K562 (cell line): ENCODE results near the gene GHITM. TPM values are rescaled to one million over a fixed set of nuclear protein-coding genes. Genes with fewer than 3 reads are reported as not detected.
"Not testable (repeated sequence)": the region's sequence is repeated elsewhere in the genome, so short reads cannot be mapped to it uniquely, and the experiment has no call there.

ENCODE experiments used
- ATAC-seq: fragments of 200-7000 bp; cut with Tn5 transposase; 3 replicates; pipeline ENCODE4 v1.9.1; 2020; ENCODE audit warnings: moderate library complexity
- BruUV-seq: library from RNA; stranded (reverse); fragments of 400-500 nt; replicated peaks from 2 replicates; lab custom pipeline; 2021; lab: Mats Ljungman, UMichigan
- CTCF ChIA-PET: fragments of 300-600 bp; formaldehyde crosslinking; extraction: SDS; loops from one replicate; lab custom pipeline; 2021; ENCODE audit warnings: low intra/inter-chr PET ratio; lab: Yijun Ruan, JAX
- POLR2A ChIA-PET: fragments of 300-600, 350-650 bp; sonication (Branson Sonifier 250); formaldehyde crosslinking; extraction: SDS; loops from one replicate; lab custom pipeline; 2021; ENCODE audit warnings: antibody characterized with exemption, inconsistent platforms; lab: Yijun Ruan, JAX
- DNase-seq, 4 experiments: peaks; one replicate each; pipeline versions ENCODE4 v3.0.0 to v3.0.0-alpha.2; 2011 to 2018; ENCODE audit warnings: low spot score in 3 of 4, mixed read lengths in 3 of 4; ENCODE audit errors: extremely low read depth in 1 of 4
- FAIRE-seq: peaks from 2 replicates; lab custom pipeline; 2011; peaks lifted over from hg19 to GRCh38; lab: Jason Lieb, UNC
- H2AFZ ChIP-seq: 2 replicates; pipeline ENCODE4 v1.6.0; 2011; ENCODE audit warnings: low read depth, low read length, control low read depth, inconsistent platforms
- H3K27ac ChIP-seq: fragments of 200-600 bp; 3 replicates; pipeline ENCODE4 v1.8.0; 2011; ENCODE audit warnings: low read depth, mild to moderate bottlenecking, control low read depth, inconsistent platforms, low read length, moderate library complexity, mixed read lengths; ENCODE audit errors: extremely low read depth
- H3K27me3 ChIP-seq, 2 experiments: fragments of 300-600 bp in 1 of 2; 2 replicates in 1 of 2; 3 replicates in 1 of 2; pipeline versions ENCODE4 v1.6.0 to v1.8.0; 2011; ENCODE audit warnings: inconsistent platforms in 2 of 2, low read length in 2 of 2, mild to moderate bottlenecking in 1 of 2, mixed read lengths in 1 of 2, moderate library complexity in 1 of 2; ENCODE audit not compliant: control insufficient read depth in 2 of 2, insufficient read depth in 2 of 2
- H3K36me3 ChIP-seq: fragments of 300-600 bp; 3 replicates; pipeline ENCODE4 v1.8.0; 2011; ENCODE audit warnings: mild to moderate bottlenecking, low read length, inconsistent platforms; ENCODE audit not compliant: control insufficient read depth, insufficient read depth
- H3K4me1 ChIP-seq, 2 experiments: fragments of 200-600 bp in 1 of 2; replicated peaks in 1 of 2; 2 replicates in 1 of 2; 3 replicates in 1 of 2; pipeline versions ENCODE4 v1.5.1 to v1.8.0; 2011; ENCODE audit warnings: inconsistent platforms in 2 of 2, low read length in 2 of 2, mild to moderate bottlenecking in 1 of 2, mixed read lengths in 1 of 2, moderate library complexity in 1 of 2; ENCODE audit not compliant: control insufficient read depth in 2 of 2, insufficient read depth in 2 of 2
- H3K4me2 ChIP-seq: 2 replicates; pipeline ENCODE4 v1.6.1; 2011; ENCODE audit warnings: low read length, control low read depth, inconsistent platforms, mixed read lengths; ENCODE audit not compliant: insufficient read depth
- H3K4me3 ChIP-seq: fragments of 200-600 bp; sonication (generic), shearing (Covaris generic); 2 replicates; pipeline ENCODE4 v1.5.1; 2016; ENCODE audit warnings: control low read depth, inconsistent platforms
- H3K79me2 ChIP-seq: fragments of 200-600 bp; 3 replicates; pipeline ENCODE4 v1.8.0; 2011; ENCODE audit warnings: low read length, inconsistent platforms; ENCODE audit not compliant: control insufficient read depth, insufficient read depth
- H3K9ac ChIP-seq, 2 experiments: 2 replicates each; pipeline versions ENCODE4 v1.6.0 to v1.6.1; 2011; ENCODE audit warnings: low read depth in 2 of 2, low read length in 2 of 2, control low read depth in 1 of 2, inconsistent platforms in 1 of 2, mild to moderate bottlenecking in 1 of 2, mixed read lengths in 1 of 2; ENCODE audit not compliant: insufficient read depth in 1 of 2
- H3K9me1 ChIP-seq: one replicate; pipeline ENCODE4 v1.6.0; 2011; ENCODE audit warnings: inconsistent platforms, mild to moderate bottlenecking, low read length, moderate library complexity; ENCODE audit not compliant: control insufficient read depth, insufficient read depth
- H3K9me3 ChIP-seq: replicated peaks from 2 replicates; pipeline ENCODE4 v1.5.1; 2011; ENCODE audit warnings: low read depth, low read length, inconsistent platforms; ENCODE audit not compliant: control insufficient read depth, insufficient read depth
- H4K20me1 ChIP-seq: replicated peaks from 2 replicates; pipeline ENCODE4 v1.6.1; 2011; ENCODE audit warnings: low read length, inconsistent platforms, mixed read lengths; ENCODE audit not compliant: control insufficient read depth, insufficient read depth
- RFX1 ChIP-seq: fragments of 450-650 bp; IDR thresholded peaks from 2 replicates; pipeline ENCODE4 v1.6.1; 2016; ENCODE audit warnings: mild to moderate bottlenecking, moderate library complexity
- WGBS: fragments of 100-300 bp; shearing (Covaris generic); methylation state at CpG from one replicate; pipeline ENCODE4 v1.1.6; 2016; ENCODE audit warnings: low coverage, mixed read lengths; ENCODE audit not compliant: insufficient coverage; ENCODE audit errors: missing lambda C conversion rate; 5-methylcytosine and 5-hydroxymethylcytosine counted together
- in situ Hi-C: fragments of 300-500 bp; cut with MboI; formaldehyde crosslinking; loops from 4 replicates; pipeline ENCODE4 v1.15.0; 2018; ENCODE audit warnings: inconsistent platforms, mixed read lengths
- intact Hi-C: fragments of 100-400 bp; cut with micrococcal nuclease; formaldehyde crosslinking; loops from 2 replicates; pipeline ENCODE4 v1.14.2; 2022
- polyA plus RNA-seq, 8 experiments: library from polyadenylated mRNA; depleted of rRNA in 4 of 8; stranded (reverse) in 5 of 8; unstranded in 3 of 8; fragments of >200 nt; fragmentation: Nextera tagmentation in 2 of 8; fragmentation: Illumina TruSeq in 1 of 8; extraction: Ambion mirVana in 2 of 8; extraction: Trizol in 1 of 8; gene quantifications; 2 replicates each; pipeline versions ENCODE4 v1.2.1 to v1.2.3, GENCODE V29; 2011 to 2014; ENCODE audit warnings: inconsistent platforms in 1 of 8, missing spikeins in 1 of 8
- total RNA-seq, 7 experiments: library from RNA; depleted of rRNA in 6 of 7; stranded (reverse); fragments of >200 nt in 6 of 7; fragmentation: Illumina TruSeq in 2 of 7; extraction: Trizol in 2 of 7; gene quantifications; 2 replicates each; pipeline versions ENCODE4 v1.2.1 to v1.2.3, GENCODE V29; 2011 to 2021; ENCODE audit warnings: low replicate concordance in 1 of 7
- TF ChIP-seq, protein P1 (sequence below): fragments of 250-450 bp; sonication (Bioruptor Pico); IDR thresholded peaks from 2 replicates; pipeline ENCODE4 v1.5.0; 2020; ENCODE audit warnings: mild to moderate bottlenecking

GHITM gene
- total and polyA plus RNA-seq, 9 of the 15 experiments (the other 6 are each of a cell fraction or from before 2014, with no cell fraction given), result 322 to 1,258 (median 386) TPM

- TF ChIP-seq RFX1, result peak; percentile 45
- TF ChIP-seq, protein P1, sequence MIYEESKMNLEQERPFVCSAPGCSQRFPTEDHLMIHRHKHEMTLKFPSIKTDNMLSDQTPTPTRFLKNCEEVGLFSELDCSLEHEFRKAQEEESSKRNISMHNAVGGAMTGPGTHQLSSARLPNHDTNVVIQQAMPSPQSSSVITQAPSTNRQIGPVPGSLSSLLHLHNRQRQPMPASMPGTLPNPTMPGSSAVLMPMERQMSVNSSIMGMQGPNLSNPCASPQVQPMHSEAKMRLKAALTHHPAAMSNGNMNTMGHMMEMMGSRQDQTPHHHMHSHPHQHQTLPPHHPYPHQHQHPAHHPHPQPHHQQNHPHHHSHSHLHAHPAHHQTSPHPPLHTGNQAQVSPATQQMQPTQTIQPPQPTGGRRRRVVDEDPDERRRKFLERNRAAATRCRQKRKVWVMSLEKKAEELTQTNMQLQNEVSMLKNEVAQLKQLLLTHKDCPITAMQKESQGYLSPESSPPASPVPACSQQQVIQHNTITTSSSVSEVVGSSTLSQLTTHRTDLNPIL (CRISPR knock-in tag), result no peak
- ATAC-seq, result no peak
- under 1% methylated on average over 12 of the region's 12 CpGs for WGBS
- no peak overlapping the region for H3K4me3 ChIP-seq
- no peak overlapping the region for H3K27ac ChIP-seq
- no peak overlapping the region for H3K9ac ChIP-seq
- intact Hi-C loops (no loop called here), in situ Hi-C loops (no loop called here)
- H3K36me3 ChIP-seq, result no peaks in the 10 kb centered on the region
- no peaks in the 10 kb centered on the region for H3K9me3 ChIP-seq
- H3K4me2 ChIP-seq, result no peak overlapping the region
- no peaks in the 10 kb centered on the region for H3K9me1 ChIP-seq
- no peak for FAIRE-seq
- H3K4me1 ChIP-seq, result no peaks in the 10 kb centered on the region; a peak in 1 of 5 replicates
- DNase-seq, result no peak
- BruUV-seq, result no TSS peak
- H3K27me3 ChIP-seq, result peaks cover 14 to 21% of the 10 kb centered on the region in 2 experiments; a peak in 4 of 5 replicates
- no peak overlapping the region for H2AFZ ChIP-seq
- H3K79me2 ChIP-seq, result no peaks in the 10 kb centered on the region
- POLR2A ChIA-PET, result no interaction called here
- H4K20me1 ChIP-seq, result no peaks in the 10 kb centered on the region
- CTCF ChIA-PET, result no interaction called here
Measured at GRCh38 chr10:84179059-84179710, 39.9 kb downstream of the GHITM start.

- H3K9ac ChIP-seq, FAIRE-seq, H3K9me3 ChIP-seq, ATAC-seq, H3K9me1 ChIP-seq, BruUV-seq, in situ Hi-C loops, H3K4me3 ChIP-seq, DNase-seq, H4K20me1 ChIP-seq, H3K36me3 ChIP-seq, H3K4me2 ChIP-seq, CTCF ChIA-PET, H3K4me1 ChIP-seq, H3K27ac ChIP-seq, intact Hi-C loops, H3K79me2 ChIP-seq, H2AFZ ChIP-seq, POLR2A ChIA-PET: not testable (repeated sequence)
- WGBS, result 3% methylated on average over 18 of the region's 22 CpGs
- H3K27me3 ChIP-seq, result peaks cover 12 to 22% of the 10 kb centered on the region in 2 experiments; a peak in 4 of 5 replicates
Measured at GRCh38 chr10:84180386-84180785, 41.1 kb downstream of the GHITM start.
